Measurements from ENCODE around the gene DENR.
A peak's percentile ranks its signal among the peaks of the same experiment; 100 is the strongest.
"Not testable (repeated sequence)": the region's sequence is repeated elsewhere in the genome, so short reads cannot be mapped to it uniquely, and the experiment has no call there.

DENR gene

DNA sequence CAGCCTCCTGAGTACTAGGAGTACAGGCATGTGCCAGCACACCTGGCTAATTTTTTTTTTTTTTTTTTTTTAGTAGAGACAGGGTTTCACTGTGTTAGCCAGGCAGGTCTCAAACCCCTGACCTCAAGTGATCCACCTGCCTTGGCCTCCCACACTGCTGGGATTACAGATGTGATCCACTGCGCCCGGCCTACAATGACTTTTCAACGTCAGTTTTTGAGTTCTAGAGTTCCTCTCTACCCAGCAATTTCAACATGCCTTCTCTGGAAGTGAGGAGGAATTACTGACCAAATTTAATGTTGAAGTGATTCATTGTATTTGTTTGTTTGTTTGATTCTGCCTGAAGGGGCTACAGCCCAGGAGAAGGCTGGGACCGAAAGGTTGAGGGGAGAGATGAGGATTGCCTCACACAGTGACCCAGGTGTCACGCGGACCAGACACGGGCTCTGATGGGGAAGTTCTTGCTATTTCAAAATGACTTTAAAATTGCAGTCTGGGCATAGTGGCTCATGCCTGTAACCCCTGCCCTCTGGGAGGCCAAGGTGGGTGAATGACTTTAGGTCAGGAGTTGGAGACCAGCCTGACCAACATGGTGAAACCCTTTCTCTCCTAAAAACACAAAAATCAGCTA lies 8.6 kb upstream of the DENR start:
- no peak for DNase-seq

DNA sequence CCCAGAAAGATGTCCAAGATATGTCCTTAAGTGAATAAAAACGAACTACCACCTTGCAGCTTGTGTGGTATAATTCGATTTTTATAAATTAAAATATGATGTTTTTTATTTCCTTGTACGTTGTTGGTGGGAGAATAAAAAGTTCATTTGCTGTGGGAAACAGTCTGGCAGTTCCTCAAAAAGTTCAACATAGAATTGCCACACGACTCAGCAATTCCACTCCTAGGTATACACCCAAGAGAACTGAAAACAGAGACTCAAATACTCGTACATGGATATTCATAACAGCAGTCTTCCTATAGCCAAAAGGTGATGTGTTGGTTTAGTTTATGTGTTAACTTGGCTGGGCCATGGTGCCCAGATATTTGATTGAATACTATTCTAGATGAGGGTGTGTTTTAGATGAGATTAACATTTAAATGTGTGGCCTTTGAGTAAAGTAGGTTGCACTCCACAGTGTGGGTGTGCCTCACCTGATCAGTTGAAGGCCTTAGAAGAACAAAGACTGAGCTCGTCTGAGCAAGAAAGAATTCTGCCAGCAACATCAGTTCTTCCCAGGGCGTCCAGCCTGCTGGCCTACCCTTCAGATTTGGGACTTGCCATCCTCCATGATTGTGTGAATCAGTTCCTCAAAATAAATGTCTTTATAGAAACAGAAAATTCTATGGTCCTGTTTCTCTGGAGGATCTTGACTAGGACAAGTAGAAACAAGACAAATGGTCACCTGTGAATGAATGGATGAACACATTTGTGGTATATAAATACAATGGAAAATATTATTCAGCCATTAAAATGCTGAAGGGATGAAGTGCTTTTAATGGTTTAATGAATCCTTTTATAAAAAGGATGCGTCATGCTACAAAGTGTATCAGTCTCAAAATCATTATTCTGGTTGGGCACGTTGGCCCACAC lies 5.1 kb upstream of the DENR start:
- no peak for DNase-seq

DNA sequence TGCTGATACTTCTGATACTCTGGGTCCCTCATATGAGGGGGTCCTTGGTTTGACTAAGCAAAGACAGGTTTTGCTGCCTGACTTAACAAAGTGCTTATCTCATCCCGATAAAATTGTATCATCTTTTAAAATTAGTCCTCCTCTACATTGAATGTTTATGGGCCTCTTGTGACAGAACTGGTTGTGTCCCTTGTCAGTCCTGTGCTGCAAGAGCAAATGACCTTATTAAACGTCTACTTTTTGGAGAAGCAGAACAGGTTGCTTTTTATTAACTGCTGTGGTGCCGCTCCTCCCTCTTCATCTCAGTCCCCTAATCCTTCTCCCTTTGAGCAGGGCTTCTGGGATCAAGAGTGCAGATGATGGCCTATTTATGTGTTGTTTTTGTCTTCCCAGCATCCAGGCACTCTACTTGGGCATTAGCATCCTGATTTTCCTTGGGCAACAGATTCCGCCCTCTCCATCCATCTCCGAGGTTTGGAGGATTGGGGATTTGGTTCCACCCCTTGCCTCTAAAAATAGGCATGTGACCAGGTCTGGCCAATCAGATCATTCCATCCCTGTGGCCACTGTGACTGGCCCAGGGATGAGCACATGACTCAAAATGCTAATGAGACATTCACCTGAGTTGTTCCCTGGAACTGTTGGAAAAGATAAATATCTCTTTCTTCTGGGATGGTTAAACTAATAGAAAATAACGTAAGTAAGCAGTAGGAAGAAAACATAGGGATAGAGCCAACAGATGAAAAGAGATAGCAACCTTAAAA lies 2.9 kb upstream of the DENR start:
- no peak for DNase-seq

DNA sequence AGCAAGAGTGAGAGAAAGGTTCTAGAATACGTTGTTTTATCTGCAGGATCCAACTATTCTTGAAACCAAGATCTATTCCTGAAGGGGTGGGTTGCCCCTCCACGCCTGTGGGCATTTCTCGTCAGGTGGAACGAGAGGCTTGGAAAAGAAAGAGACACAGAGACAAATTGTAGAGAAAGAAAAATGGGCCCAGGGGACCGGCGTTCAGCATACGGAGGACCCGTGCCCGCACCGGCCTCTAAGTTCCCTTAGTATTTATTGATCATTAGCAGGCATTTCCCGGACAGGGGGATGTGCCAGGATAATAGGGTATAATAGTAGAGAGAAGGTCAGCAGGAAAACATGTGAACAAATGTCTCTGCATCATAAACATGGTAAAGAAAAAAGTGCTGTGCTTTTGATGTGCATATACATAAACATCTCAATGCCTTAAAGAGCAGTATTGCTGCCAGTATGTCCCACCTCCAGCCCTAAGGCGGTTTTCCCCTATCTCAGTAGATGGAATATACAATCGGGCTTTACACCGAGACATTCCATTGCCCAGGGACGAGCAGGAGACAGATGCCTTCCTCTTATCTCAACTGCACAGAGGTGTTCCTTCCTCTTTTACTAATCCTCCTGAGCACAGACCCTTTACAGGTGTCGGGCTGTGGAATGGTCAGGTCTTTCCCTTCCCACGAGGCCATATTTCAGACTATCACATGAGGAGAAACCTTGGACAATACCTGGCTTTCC lies 1.7 kb upstream of the DENR start:
- DNase-seq = not testable (repeated sequence)

DNA sequence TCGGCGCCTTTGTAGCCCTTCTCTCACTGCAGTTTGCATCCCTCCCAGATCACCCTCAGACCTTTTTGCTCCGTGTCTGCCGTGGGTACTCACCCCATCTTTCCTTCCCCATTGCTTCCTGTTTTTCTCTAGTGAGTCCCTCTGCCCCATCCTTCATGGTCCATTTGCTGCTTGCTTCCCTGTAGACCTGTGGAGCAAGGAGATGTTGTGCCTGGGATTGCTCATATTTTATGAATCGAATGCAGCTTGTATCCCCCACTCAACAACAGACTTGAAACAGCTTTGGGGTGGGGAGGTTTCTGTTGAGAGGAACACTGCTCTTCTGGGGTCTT lies 661 bp downstream of the DENR start:
- no peak for DNase-seq

DNA sequence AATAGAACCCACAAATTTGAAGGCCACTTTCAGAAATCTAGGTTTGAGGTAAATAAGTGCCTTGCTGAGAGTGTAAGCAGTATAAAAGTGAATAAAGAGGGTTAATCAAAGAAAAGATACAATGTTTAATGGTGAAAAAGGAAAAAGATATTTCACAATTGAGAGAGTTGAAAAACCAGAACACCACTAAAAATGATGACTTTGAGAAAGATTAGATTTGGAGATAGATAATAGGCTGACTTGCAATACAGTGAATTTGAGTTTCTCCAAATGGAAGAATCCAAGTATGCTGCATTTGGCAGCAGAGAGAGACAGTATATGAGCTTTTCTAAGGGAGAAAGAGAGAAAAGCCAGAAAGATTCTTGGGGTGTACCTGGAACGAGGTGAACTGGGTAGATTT lies 2.2 kb downstream of the DENR start:
- no peak for DNase-seq

DNA sequence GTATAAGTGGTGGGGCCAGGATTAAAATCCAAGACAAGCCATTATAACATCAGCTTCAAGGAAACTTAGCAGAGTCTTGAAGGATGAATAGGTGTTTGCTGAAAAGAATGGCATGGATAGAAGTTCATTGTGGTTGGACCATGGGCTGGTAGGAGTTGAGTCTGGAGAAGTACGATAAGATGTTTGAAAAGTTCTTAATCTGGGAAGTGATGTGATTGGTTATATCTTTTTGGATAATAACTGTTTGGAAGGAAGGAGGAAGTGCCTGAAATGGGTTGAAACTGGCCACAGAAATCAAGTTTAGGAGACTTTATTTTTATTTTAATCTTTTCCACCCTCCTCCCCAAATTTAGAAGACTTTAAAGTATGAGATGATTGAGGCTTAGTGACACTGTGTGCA lies 4.9 kb downstream of the DENR start:
- no peak for DNase-seq

DNA sequence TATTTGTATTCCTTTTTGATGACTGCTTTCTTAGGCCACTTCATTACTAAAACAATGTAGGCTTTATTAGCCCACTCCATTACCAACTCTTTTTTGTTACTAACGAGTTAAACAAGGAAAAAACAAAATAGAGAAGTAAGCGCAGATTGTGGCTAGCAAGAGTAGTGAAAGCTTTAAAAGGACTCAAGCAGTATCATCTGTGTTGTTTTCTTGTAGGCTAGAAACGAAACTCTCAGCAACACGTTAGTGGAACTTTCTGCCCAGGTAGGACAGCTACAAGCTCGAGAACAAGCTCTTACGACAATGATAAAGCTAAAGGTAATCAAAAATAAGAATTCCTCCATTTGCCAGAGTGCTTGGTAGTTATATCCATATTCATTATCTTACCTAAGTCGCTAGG lies 32.9 kb downstream of the DENR start:
- no peak for DNase-seq

DNA sequence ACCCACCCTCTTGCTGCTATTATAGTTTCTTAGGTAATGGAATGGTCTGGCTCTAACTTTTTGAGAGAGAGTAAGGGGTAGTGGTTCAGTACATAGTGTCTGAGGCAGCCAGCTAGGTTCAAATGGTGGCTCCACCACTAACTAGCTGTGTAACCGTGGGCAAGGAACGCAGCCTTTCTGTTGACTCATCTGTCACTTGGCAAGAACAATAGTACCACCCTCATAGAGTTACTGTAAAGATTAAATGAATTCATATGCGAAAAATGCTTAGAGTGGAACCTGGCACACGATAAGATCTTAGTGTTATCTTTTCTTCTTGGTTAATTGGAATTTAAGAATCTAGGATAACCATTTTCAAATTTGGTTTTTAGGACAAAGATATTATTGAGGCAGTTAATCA lies 35.8 kb downstream of the DENR start:
- DNase-seq = no peak

DNA sequence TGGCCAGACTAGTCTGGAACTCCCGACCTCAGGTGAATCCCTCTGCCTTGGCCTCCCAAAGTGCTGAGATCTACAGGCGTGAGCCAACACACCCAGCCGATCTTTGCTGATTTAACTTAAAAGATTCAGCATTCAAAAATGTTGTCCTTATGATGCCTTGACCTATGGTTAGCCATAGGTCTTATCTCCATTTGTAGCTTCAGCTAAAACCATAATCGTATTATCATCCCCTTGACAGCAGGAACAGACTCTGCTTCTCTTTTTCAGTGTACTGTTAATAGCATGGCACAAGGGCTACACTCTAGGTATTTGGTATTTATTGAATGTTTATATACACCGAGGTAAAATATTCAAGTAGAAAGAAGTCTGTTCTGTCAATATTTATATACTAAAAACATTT lies 37.0 kb downstream of the DENR start:
- DNase-seq = no peak

DNA sequence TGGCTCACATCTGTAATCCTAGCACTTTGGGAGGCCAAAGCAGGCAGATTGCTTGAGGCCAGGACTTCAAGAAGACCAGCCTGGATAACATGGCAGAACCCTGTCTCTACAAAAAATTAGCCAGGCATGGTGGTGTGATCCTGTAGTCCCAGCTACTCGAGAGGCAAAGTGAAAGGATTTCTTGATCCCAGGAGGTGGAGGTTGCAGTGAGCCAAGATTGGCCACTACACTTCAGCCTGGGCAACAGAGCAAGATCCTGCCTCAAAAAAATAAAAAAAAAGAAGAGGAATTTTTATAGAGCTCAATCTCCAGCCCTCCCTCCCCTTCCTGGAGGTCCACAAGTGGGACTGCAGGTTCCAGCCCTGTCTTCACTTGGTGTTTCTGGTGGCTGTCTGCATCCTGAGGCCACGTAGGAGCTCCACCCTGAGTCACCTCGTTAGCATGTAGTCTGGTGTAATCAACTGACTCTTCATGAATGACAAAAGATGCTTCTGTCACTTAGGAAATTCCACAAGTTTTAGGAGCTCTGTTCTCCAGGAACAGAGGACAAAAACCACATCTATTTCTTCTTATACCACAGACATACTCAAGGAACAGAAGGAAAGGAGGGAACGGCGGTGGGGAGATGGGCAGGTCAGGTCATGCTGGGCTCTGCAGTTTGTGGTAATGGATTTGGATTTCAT lies 37.9 kb downstream of the DENR start:
- no peak for DNase-seq

DNA sequence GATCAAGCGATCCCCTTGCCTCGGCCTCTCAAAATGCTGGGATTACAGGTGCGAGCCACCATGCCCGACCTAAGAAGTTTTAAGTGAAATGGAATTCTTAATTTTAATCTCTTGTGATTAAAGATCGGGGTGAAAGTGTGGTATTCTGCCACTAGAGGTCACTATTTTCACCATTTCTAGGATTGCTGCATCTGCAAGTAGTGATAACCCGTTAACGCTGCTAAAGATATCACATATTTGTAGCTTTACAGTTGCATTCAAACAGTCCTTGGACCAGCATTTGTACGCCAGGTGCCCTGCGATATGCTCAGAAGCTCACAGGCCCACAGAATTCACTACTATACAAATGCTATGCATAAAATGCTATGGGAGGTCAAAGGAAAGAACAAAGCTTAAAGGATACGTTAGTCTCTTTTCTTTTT lies 41.1 kb downstream of the DENR start:
- DNase-seq = peak; percentile 68

DNA sequence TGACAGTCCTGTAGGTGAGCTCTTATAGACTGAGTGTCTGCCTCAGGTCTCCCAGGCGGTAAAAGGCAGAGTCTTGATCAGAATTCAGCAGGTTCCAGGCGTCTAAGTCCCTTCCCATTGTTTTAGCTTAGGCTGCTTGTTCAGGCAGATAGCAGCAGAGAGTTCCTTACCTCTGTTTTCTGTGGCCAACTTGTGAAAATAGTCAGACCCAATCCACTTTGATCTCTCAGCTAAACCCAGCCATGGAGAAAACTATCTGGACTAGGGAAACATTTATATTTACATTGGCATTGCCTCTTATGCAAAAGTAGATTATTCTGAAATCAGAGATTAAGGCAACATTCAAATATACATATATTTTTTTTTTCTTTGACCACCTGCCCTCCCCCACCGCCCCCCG lies 43.2 kb downstream of the DENR start:
- no peak for DNase-seq

DNA sequence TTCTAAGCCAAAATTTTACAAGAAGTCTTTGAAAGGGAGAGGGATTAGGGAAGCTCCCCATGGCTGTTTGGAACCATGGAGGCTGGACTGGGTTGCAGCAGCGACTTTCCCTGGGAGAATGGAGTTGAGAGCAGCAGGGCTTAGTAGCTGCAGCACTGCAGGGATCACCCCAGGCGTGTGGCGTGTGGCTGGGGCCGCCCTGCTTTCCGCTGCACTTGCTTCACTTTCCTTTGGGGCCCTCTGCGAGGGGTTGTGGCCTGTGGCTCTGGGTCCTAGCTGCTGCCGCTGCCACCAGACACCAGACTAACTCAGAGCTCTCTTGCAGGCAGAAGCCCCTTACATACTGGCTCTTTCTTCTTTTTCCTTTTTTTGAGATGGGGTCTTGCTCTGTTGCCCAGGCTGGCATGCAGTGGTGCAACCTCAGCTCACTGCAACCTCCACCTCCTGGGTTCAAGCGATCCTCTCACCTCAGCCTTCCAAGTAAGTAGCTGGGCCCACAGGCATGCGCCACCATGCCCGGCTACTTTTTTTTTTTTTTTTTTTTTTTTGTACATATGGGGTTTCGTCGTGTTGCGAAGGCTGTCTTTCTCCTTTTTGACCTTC lies 47.1 kb downstream of the DENR start:
- no peak for DNase-seq

DNA sequence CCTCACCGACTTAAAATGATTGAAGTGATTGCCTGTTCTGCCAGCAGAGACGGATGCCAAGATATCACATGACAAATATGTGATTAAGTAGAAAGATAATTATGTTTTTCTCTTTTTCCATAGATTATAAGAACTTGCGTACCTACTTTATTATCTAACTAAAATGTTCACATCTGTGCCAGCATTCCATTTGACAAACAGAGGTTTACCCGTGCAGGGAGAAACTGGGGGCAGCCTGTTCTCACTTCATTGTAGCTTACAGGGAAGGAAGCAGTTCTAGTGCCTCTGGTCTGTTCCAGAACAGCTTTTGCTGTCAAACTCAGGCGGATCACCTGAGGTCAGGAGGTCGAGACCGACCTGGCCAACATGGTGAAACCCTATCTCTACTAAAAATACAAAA lies 51.3 kb downstream of the DENR start:
- no peak for DNase-seq

DNA sequence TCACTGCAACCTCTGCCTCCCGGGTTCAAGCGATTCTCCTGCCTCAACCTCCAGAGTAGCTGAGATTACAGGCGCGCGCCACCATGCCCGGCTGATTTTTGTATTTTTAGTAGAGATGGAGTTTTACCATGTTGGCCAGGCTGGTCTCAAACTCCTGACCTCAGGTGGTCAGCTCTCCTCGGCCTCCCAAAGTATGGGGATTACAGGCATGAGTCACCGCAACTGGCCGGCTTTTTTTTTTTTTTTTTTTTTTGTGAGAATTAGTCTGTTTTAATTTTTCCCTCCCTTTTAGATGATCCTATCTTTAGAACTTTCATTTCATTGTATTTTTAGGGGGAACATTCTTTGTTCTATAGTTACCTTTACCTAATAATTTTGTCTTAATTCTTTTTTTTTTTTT lies 52.3 kb downstream of the DENR start:
- DNase-seq = not testable (repeated sequence)

DNA sequence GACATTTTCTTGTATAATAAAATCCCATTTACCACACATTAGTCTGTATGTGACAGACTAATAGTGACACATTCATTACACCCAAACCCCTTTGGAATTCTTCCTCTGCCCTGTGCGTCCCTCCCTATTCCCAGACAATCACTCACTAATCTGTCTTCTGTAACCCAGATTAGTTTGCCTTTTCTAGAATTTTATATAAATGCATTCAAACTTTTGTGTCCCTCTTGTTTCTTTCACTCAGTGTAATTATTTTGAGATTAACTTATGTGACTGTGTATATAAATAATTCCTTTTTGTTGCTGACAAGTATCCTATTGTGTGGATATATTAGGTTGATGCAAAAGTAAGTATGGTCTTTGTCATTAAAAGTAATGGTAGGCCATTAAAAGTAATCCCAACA lies 55.0 kb downstream of the DENR start:
- DNase-seq = no peak

DNA sequence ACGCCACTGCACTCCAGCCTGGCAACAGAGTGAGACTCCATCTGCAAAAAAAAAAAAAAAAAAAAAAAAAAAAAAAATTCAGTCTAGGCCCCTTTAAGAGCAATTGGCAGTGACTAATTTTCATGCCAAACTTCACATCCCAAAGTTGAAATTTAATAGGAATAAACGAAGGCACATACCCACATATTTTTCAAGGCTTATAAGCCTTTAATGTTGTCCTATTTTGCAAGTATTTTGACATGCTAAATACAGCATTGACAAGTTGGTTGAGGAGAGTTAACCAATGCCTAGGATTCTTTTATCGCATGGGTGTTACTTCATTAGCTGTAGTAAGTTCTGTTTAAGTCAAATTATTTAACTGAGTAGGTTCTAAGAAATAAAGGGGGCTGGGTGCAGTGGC lies 59.2 kb downstream of the DENR start:
- no peak for DNase-seq

DNA sequence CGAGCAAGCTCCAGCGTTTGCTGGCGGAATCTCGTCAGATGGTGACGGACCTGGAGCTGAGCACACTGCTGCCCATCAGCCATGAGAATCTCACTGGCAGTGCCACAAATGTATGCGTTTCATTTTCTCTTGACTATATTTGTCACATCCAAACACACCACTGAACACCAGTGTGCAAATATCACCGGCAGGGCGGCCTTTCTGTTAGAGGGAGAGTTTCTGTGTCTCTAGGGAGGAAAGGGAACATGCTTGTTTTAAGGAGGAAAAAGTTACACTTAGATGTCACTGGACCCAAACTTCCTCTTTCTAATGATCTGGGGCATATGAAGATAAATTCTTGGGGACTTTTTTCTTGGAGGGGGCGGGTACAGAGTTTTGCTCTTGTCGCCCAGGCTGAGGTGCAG lies 60.7 kb downstream of the DENR start:
- no peak for DNase-seq

DNA sequence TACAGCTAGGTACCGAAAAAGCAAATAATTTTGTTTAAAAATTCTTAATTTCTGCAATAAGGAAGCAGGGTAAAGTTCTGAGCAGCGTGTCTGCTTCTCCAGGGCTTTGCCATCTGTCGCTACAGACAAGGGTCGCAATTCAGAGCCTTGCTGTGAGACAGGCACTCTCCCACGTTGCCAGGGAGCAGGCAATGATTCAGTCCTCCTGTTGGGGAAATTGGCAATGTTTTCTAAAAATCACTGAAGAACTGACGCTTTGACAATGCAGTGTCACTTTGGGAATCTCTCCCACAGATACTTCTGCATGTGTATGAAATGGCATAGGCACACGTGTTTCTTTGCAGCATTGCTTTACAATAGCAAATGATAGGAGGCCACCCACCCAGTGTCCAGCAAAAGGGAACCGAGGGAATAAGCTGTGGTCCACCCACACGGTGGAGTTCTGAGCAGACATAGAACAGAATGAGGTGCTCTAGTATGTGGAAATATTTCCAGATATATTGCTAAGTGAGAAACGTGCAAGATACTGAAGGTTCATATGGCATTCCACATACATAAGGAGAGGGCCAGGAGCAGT lies 66.7 kb downstream of the DENR start:
- no peak for DNase-seq

DNA sequence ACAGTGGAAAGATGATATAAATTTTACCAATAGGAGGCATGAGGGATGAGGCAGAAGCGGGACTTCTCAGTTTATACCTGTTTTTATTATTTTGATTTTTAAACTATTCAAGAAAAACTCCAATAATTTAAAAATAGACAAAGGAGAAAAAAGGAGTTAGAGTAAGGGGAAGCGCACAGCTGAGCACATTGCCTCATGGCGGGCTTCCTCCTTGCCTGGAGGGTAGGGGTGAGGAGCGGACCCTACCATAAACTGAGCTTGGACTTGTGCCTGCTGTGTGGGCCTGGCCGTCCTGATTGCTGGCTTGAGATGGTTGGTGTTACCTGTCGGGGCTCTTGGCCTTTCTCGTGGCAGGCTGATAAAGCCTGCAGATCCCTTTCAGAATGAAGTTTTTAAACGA lies 67.5 kb downstream of the DENR start:
- DNase-seq = no peak

Data from NCI-H187 treated with DMSO at 0.1 percent for 48 hours (cell line).